Measurements from ENCODE around the gene STARD3. TPM values are rescaled to one million over a fixed set of nuclear protein-coding genes. Genes with fewer than 3 reads are reported as not detected.

Gene STARD3
- total and polyA plus RNA-seq, 9 of the 15 experiments (the other 6 are each of a cell fraction or from before 2014, with no cell fraction given), result 0.63 to 87.0 (median 46.0) TPM

GRCh38 chr17:39667945-39668924 is 31.3 kb downstream of the STARD3 start, which contains the start of gene PNMT (continued):
- no peak for TF ChIP-seq JUND (IDR thresholded peaks at IDR 0.05; ENCODE audit: borderline replicate concordance, low read depth, low read length)
- TF ChIP-seq JUND (tag; IDR thresholded peaks at IDR 0.05; ENCODE audit: borderline replicate concordance, low read depth, low read length), result no peak; the same call in 2 of the 3 replicates
- TF ChIP-seq, protein P1, sequence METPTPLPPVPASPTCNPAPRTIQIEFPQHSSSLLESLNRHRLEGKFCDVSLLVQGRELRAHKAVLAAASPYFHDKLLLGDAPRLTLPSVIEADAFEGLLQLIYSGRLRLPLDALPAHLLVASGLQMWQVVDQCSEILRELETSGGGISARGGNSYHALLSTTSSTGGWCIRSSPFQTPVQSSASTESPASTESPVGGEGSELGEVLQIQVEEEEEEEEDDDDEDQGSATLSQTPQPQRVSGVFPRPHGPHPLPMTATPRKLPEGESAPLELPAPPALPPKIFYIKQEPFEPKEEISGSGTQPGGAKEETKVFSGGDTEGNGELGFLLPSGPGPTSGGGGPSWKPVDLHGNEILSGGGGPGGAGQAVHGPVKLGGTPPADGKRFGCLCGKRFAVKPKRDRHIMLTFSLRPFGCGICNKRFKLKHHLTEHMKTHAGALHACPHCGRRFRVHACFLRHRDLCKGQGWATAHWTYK (CRISPR knock-in tag; IDR thresholded peaks at IDR 0.05), result peak; percentile 73
- TF ChIP-seq HOXB6 (CRISPR knock-in tag; IDR thresholded peaks at IDR 0.05; ENCODE audit: borderline replicate concordance), result no peak
- no peak for TF ChIP-seq LCOR (CRISPR knock-in tag; IDR thresholded peaks at IDR 0.05)
- no peak for TF ChIP-seq CREB5 (CRISPR knock-in tag; IDR thresholded peaks at IDR 0.05)
- TF ChIP-seq FOXA3 (CRISPR knock-in tag; conservative IDR thresholded peaks at IDR 0.05 in 1 of 2, IDR thresholded peaks at IDR 0.05 in 1 of 2), result no peak
- no peak for TF ChIP-seq ELK1 (CRISPR knock-in tag; IDR thresholded peaks at IDR 0.05)
- no peak for TF ChIP-seq PPARD (CRISPR knock-in tag; IDR thresholded peaks at IDR 0.05)
- TF ChIP-seq THRB (CRISPR knock-in tag; conservative IDR thresholded peaks at IDR 0.05), result peak; percentile 89; the same call in 1 of the 2 replicates
- peak; percentile 42; the same call in 1 of the 2 replicates for TF ChIP-seq HLTF (IDR thresholded peaks at IDR 0.05)
- TF ChIP-seq ZHX1 (conservative IDR thresholded peaks at IDR 0.05; ENCODE audit: low read length), result no peak
- no peak for TF ChIP-seq KLF6 (CRISPR knock-in tag; IDR thresholded peaks at IDR 0.05; ENCODE audit: borderline replicate concordance)
- no peak for TF ChIP-seq GABPB2 (CRISPR knock-in tag; conservative IDR thresholded peaks at IDR 0.05)
- TF ChIP-seq, protein P2, sequence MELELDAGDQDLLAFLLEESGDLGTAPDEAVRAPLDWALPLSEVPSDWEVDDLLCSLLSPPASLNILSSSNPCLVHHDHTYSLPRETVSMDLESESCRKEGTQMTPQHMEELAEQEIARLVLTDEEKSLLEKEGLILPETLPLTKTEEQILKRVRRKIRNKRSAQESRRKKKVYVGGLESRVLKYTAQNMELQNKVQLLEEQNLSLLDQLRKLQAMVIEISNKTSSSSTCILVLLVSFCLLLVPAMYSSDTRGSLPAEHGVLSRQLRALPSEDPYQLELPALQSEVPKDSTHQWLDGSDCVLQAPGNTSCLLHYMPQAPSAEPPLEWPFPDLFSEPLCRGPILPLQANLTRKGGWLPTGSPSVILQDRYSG (tag; conservative IDR thresholded peaks at IDR 0.05; ENCODE audit: low read depth), result 0 out of 2 replicates have a peak, but pooled peaks have one; percentile 45
